ENCODE data around the gene RRAS2. TPM values are rescaled to one million over a fixed set of nuclear protein-coding genes. Genes with fewer than 3 reads are reported as not detected.

Gene RRAS2
- total and polyA plus RNA-seq, 2 of the 4 experiments (the other 2 are of a cell fraction): 85.5 to 106 TPM

- POLR2A ChIA-PET (ENCODE audit: unreplicated experiment): interaction anchor here (0.6 kb wide), 1 partner anchor 46 kb away, joined by 5 read pairs; no protein-coding TSS in a partner anchor
- peak; percentile 91 for DNase-seq
- TF ChIP-seq MAFK (IDR thresholded peaks at IDR 0.05; ENCODE audit: low read depth, low read length) (0 out of 2 replicates have a peak, but pooled peaks have one; percentile 18), FOS (IDR thresholded peaks at IDR 0.05; ENCODE audit: low read depth, low read length) (peak; percentile 59), CEBPB (IDR thresholded peaks at IDR 0.05; ENCODE audit: low read depth, low read length) (no peak), USF2 (IDR thresholded peaks at IDR 0.05; ENCODE audit: low read depth, low read length) (no peak), RFX5 (IDR thresholded peaks at IDR 0.05; ENCODE audit: low read depth, low read length) (no peak), RCOR1 (IDR thresholded peaks at IDR 0.05; ENCODE audit: insufficient replicate concordance, low read length) (no peak), MAZ (IDR thresholded peaks at IDR 0.05; ENCODE audit: borderline replicate concordance, low read depth, low read length) (no peak), MXI1 (IDR thresholded peaks at IDR 0.05; ENCODE audit: borderline replicate concordance, low read depth, low read length) (no peak), CHD1 (IDR thresholded peaks at IDR 0.05; ENCODE audit: low read depth, low read length) (no peak), POLR2A (IDR thresholded peaks at IDR 0.05; ENCODE audit: low read depth, low read length) (no peak), ELK1 (IDR thresholded peaks at IDR 0.05; ENCODE audit: borderline replicate concordance, low read depth, low read length) (no peak), RAD21 (IDR thresholded peaks at IDR 0.05; ENCODE audit: low read length) (no peak), BHLHE40 (IDR thresholded peaks at IDR 0.05; ENCODE audit: low read depth, low read length) (peak; percentile 80), NFE2L2 (IDR thresholded peaks at IDR 0.05; ENCODE audit: low read depth, low read length) (no peak)
Measured at GRCh38 chr11:14312736-14313438, 46.1 kb downstream of the RRAS2 start.

More at GRCh38 chr11:14312736-14313438, 46.1 kb downstream of the RRAS2 start:
- Histone ChIP-seq H3K9me3 (ENCODE audit: control insufficient read depth, insufficient read depth, low read length) (no peaks in the 10 kb centered on the region), H2AFZ (replicated peaks; ENCODE audit: low read length, poor library complexity) (no peak overlapping the region), H4K91ac (ENCODE audit: insufficient read depth, low read depth, low read length) (no peak overlapping the region), H2BK5ac (ENCODE audit: low read depth, low read length, poor library complexity, severe bottlenecking) (peak overlapping the region; percentile 1), H3K4ac (ENCODE audit: low read depth, low read length) (0 out of 2 replicates have a peak overlapping the region, but pooled peaks have one; percentile 25), H3K56ac (ENCODE audit: extremely low read depth, insufficient read depth, low read length) (no peak overlapping the region), H3K4me3 (ENCODE audit: insufficient read depth, low read depth, low read length) (no peak overlapping the region), H3K27me3 (ENCODE audit: control insufficient read depth, insufficient read depth, low read length) (no peaks in the 10 kb centered on the region), H3K36me3 (ENCODE audit: control insufficient read depth, insufficient read depth, low read length) (no peaks in the 10 kb centered on the region), H3K27ac (ENCODE audit: insufficient read depth, low read length) (0 out of 2 replicates have a peak overlapping the region, but pooled peaks have one; percentile 22), H4K8ac (ENCODE audit: low read depth in 2 of 2, low read length in 2 of 2) (no peak overlapping the region), H3K23ac (ENCODE audit: low read depth, low read length) (no peak overlapping the region), H2BK15ac (ENCODE audit: low read depth, low read length) (no peak overlapping the region), H3K4me2 (ENCODE audit: low read depth, low read length) (peak overlapping the region; percentile 72), H3K18ac (ENCODE audit: low read depth, low read length) (peak overlapping the region; percentile 46; the same call in 1 of the 2 replicates), H3K4me1 (ENCODE audit: control insufficient read depth, insufficient read depth, low read length) (peaks cover 17% of the 10 kb centered on the region), H3K79me1 (ENCODE audit: low read depth in 1 of 2, low read length in 2 of 2) (peaks cover 26 to 78% of the 10 kb centered on the region in 2 experiments), H3K14ac (replicated peaks; ENCODE audit: low read depth, low read length) (0 out of 2 replicates have a peak overlapping the region, but pooled peaks have one; percentile 66), H2BK20ac (ENCODE audit: low read depth, low read length) (no peak overlapping the region), H2AK9ac (replicated peaks; ENCODE audit: low read depth, low read length, poor library complexity) (no peak overlapping the region), H2AK5ac (ENCODE audit: low read depth, low read length) (no peak overlapping the region), H4K5ac (ENCODE audit: low read depth, low read length) (no peak overlapping the region), H3K9ac (ENCODE audit: low read depth, low read length) (no peak overlapping the region), H2BK120ac (ENCODE audit: low read depth, low read length) (no peak overlapping the region), H4K20me1 (ENCODE audit: insufficient read depth, low read length) (peaks cover 74% of the 10 kb centered on the region), H3K9me1 (ENCODE audit: insufficient read depth, low read length) (peaks cover 21% of the 10 kb centered on the region)
- dilution Hi-C loops (cut with HindIII; ENCODE audit: low sequenced_read_pairs, unreplicated experiment): loop anchor here (25.0 kb wide), 1 partner anchor 149 kb away; no protein-coding TSS in a partner anchor
- in situ Hi-C loops (cut with MboI; ENCODE audit: low sequenced_read_pairs): no loop called here
- CTCF ChIA-PET: interaction anchor here (0.6 to 1.4 kb wide), 5 partner anchors 12 to 142 kb away, joined by 3 to 5 read pairs (median 4); no protein-coding TSS in a partner anchor
- ATAC-seq (ENCODE audit: low read depth): peak; percentile 67
- 100% methylated on average over 1 of the region's 4 CpGs; no CpG with 5 or more reads in 1 of the 2 experiments for WGBS, 2 experiments (ENCODE audit: extremely low coverage in 2 of 2, insufficient read length in 1 of 2)
- intact Hi-C loops (cut with micrococcal nuclease): no loop called here
- no TSS peak for BruUV-seq (replicated peaks)
